Adrenal gland (tissue), 12 donors: ENCODE measurements around the gene UCN2. TPM values are rescaled to one million over a fixed set of nuclear protein-coding genes. Genes with fewer than 3 reads are reported as not detected.

Source experiments
- DNase-seq, 7 donors: peaks; one replicate each; pipeline ENCODE4 v3.0.0-alpha.2; 2019 to 2020
- H3K27ac ChIP-seq, 5 donors: fragments of 200-600 bp; sonication (generic) in 4 of 5; 1 replicate in 3 of 5; 2 replicates in 2 of 5; pipeline versions ENCODE4 v1.5.1 to v1.8.0; 2016 to 2020; ENCODE audit warnings: mild to moderate bottlenecking in 1 of 5
- H3K27me3 ChIP-seq: fragments of 200-600 bp; 2 replicates; pipeline ENCODE4 v1.8.0; 2021
- H3K36me3 ChIP-seq, 2 donors: fragments of 200-600 bp; replicated peaks in 1 of 2; 1 replicate in 1 of 2; 2 replicates in 1 of 2; pipeline versions ENCODE4 v1.5.1 to v1.8.0; 2018 to 2022
- H3K4me1 ChIP-seq, 2 donors: fragments of 200-600 bp; replicated peaks in 1 of 2; 1 replicate in 1 of 2; 2 replicates in 1 of 2; pipeline versions ENCODE4 v1.5.1 to v1.8.0; 2018 to 2021
- H3K4me3 ChIP-seq, 4 donors: fragments of 200-600 bp; sonication (generic) in 3 of 4; one replicate each; pipeline ENCODE4 v1.5.1; 2016 to 2018
- H3K9me3 ChIP-seq, 3 donors: fragments of 200-600 bp; sonication (generic) in 1 of 3; replicated peaks in 1 of 3; 1 replicate in 2 of 3; 2 replicates in 1 of 3; pipeline versions ENCODE4 v1.5.1 to v1.8.0; 2016 to 2021
- POLR2A ChIP-seq, 2 donors: fragments of 450-650 bp; IDR thresholded peaks; one replicate each; pipeline ENCODE4 v1.6.1; 2017; ENCODE audit warnings: antibody characterized with exemption in 2 of 2, mild to moderate bottlenecking in 2 of 2, moderate library complexity in 1 of 2
- WGBS, 4 donors: extraction: QIAGEN DNeasy Blood & Tissue Kit in 2 of 4; methylation state at CpG; one replicate each; pipeline versions ENCODE4 v1.1.5 to v1.1.7; 2013 to 2017; 5-methylcytosine and 5-hydroxymethylcytosine counted together
- intact Hi-C, 2 donors: fragments of 100-400 bp; cut with DNase I; formaldehyde crosslinking; loops; one replicate each; pipeline versions ENCODE4 v1.14.1 to v1.15.0; 2022 to 2023
- polyA plus RNA-seq, 3 donors: library from polyadenylated mRNA; stranded (reverse); fragments of 200-250 nt in 2 of 3; fragments of 350-450 nt in 1 of 3; fragmentation: Illumina TruSeq in 1 of 3; extraction: RNeasy Lipid Tissue Mini Kit (QIAGEN cat#74804) in 1 of 3; gene quantifications; one replicate each; pipeline ENCODE4 v1.2.3, GENCODE V29; 2013 to 2014
- total RNA-seq, 9 donors: library from RNA; depleted of rRNA in 4 of 9; stranded (reverse); fragments of >200 nt in 4 of 9; fragments of 120-200 nt in 1 of 9; fragmentation: NEBNext Ultra II Directional in 1 of 9; extraction: Animal tissue kit (Norgen Biotek cat#: 25700) in 1 of 9; gene quantifications; one replicate each; pipeline versions ENCODE4 v1.1.0 to v1.2.4, GENCODE V29; 2013 to 2023
- TF ChIP-seq, protein P1 (sequence below), 6 experiments: fragments of 450-650 bp in 4 of 6; fragments of 200-600 bp in 2 of 6; sonication (generic) in 1 of 6; IDR thresholded peaks; 1 replicate in 5 of 6; 2 replicates in 1 of 6; pipeline versions ENCODE4 v1.5.1 to v1.8.0; 2016 to 2021; ENCODE audit warnings: antibody characterized with exemption in 6 of 6, mild to moderate bottlenecking in 2 of 6, moderate library complexity in 1 of 6
- donor health status: healthy with polysubstance abuse.
- donor health status: Bipolar disorder and iron deficiency.
- donor health status: DM: yes; HTN: yes; CAD: no.
- donor health status: DM: no; HTN: no; CAD: no.
- donor health status: DM: no; HTN: no; CAD: no.
- donor health status: DM: yes; HTN: yes; CAD: no.

Gene UCN2
- total and polyA plus RNA-seq, 12 donors, result 0.14 to 0.32 (median 0.20) TPM; not detected in 9

- Histone ChIP-seq H3K36me3 (peaks cover 0 to 14% of the 10 kb centered on the region in 2 donors), H3K27me3 (no peaks in the 10 kb centered on the region), H3K4me1 (peaks cover 8 to 12% of the 10 kb centered on the region in 2 donors), H3K27ac (no peak overlapping the region), H3K4me3 (peak overlapping the region in 1 of 4 donors; percentile 43), H3K9me3 (no peaks in the 10 kb centered on the region)
- TF ChIP-seq, protein P1, sequence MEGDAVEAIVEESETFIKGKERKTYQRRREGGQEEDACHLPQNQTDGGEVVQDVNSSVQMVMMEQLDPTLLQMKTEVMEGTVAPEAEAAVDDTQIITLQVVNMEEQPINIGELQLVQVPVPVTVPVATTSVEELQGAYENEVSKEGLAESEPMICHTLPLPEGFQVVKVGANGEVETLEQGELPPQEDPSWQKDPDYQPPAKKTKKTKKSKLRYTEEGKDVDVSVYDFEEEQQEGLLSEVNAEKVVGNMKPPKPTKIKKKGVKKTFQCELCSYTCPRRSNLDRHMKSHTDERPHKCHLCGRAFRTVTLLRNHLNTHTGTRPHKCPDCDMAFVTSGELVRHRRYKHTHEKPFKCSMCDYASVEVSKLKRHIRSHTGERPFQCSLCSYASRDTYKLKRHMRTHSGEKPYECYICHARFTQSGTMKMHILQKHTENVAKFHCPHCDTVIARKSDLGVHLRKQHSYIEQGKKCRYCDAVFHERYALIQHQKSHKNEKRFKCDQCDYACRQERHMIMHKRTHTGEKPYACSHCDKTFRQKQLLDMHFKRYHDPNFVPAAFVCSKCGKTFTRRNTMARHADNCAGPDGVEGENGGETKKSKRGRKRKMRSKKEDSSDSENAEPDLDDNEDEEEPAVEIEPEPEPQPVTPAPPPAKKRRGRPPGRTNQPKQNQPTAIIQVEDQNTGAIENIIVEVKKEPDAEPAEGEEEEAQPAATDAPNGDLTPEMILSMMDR (IDR thresholded peaks at IDR 0.05), result no peak
- TF ChIP-seq POLR2A (IDR thresholded peaks at IDR 0.05), result no peak
- 43 to 58% (median 49%) methylated on average over 29 to 39 of the region's 39 CpGs for WGBS, 4 donors
- no peak for DNase-seq
- intact Hi-C loops, result no loop called here
Measured at GRCh38 chr3:48594417-48595049, 31.0 kb upstream of the UCN2 start.

DNA sequence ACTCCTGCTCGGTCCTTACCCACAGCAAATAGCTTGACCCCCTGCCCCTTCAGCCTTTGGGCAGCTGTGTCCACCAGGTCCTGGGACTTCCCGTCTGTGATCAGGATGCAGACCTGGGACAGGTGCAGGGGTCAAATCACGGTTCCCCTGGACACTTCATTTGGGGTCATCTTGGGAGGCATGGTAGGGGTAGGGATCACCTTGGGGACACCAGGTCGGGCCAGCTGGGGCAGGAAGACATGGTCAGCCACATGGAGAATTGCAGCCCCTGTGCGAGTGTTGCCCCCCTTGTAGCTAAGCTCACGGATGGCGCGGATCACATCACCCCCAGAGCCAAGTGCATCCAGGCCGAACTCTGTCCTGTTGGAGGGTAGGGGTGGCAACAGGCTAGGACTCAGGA, 29.8 kb upstream of the UCN2 start:
- peaks cover 8 to 12% of the 10 kb centered on the region in 2 donors for H3K4me1 ChIP-seq
- TF ChIP-seq, protein P1 (IDR thresholded peaks at IDR 0.05), result no peak
- TF ChIP-seq POLR2A (IDR thresholded peaks at IDR 0.05), result no peak
- no peak overlapping the region for H3K4me3 ChIP-seq
- intact Hi-C loops, result no loop called here
- H3K9me3 ChIP-seq, result no peaks in the 10 kb centered on the region
- no peak overlapping the region for H3K27ac ChIP-seq
- no peak for DNase-seq
- no peaks in the 10 kb centered on the region for H3K27me3 ChIP-seq
- peaks cover 0 to 2% of the 10 kb centered on the region in 2 donors for H3K36me3 ChIP-seq
- WGBS, 4 donors, result 92 to 97% (median 93%) methylated on average over 6 to 9 of the region's 9 CpGs

GRCh38 chr3:48592519-48593087, 29.0 kb upstream of the UCN2 start:
- Histone ChIP-seq H3K9me3 (no peaks in the 10 kb centered on the region), H3K27me3 (no peaks in the 10 kb centered on the region), H3K27ac (no peak overlapping the region), H3K4me1 (peaks cover 8 to 12% of the 10 kb centered on the region in 2 donors), H3K4me3 (no peak overlapping the region), H3K36me3 (no peaks in the 10 kb centered on the region)
- DNase-seq, result no peak
- TF ChIP-seq, protein P1 (IDR thresholded peaks at IDR 0.05), result no peak
- TF ChIP-seq POLR2A (IDR thresholded peaks at IDR 0.05), result no peak
- intact Hi-C loops, result no loop called here
- WGBS, 4 donors, result 87 to 91% (median 89%) methylated on average over 15 to 21 of the region's 21 CpGs

- no peak overlapping the region for H3K27ac ChIP-seq
- no peaks in the 10 kb centered on the region for H3K36me3 ChIP-seq
- 80 to 95% (median 91%) methylated on average over 11 to 22 of the region's 22 CpGs for WGBS, 4 donors
- no peaks in the 10 kb centered on the region for H3K27me3 ChIP-seq
- peaks cover 8 to 12% of the 10 kb centered on the region in 2 donors for H3K4me1 ChIP-seq
- no peak for TF ChIP-seq POLR2A (IDR thresholded peaks at IDR 0.05)
- TF ChIP-seq, protein P1 (IDR thresholded peaks at IDR 0.05), result no peak
- H3K9me3 ChIP-seq, result no peaks in the 10 kb centered on the region
- DNase-seq, result no peak
- intact Hi-C loops, result no loop called here
- no peak overlapping the region for H3K4me3 ChIP-seq
Measured at GRCh38 chr3:48591886-48592518, 28.4 kb upstream of the UCN2 start.
